Type B pancreatic cell (in vitro differentiated cells): Measurements from ENCODE around the gene STARD5. TPM values are rescaled to one million over a fixed set of nuclear protein-coding genes. Genes with fewer than 3 reads are reported as not detected.

Experiments used
- DNase-seq: peaks from one replicate; pipeline ENCODE4 v3.0.0; 2021; ENCODE audit warnings: mixed read lengths; ENCODE audit not compliant: unreplicated experiment; ENCODE audit errors: extremely low spot score
- H3K27ac Mint-ChIP-seq: 2 replicates; pipeline ENCODE4 v1.8.0; 2021; ENCODE audit warnings: mild to moderate bottlenecking, mixed read lengths
- H3K27me3 Mint-ChIP-seq: 2 replicates; pipeline ENCODE4 v1.8.0; 2021; ENCODE audit warnings: mixed read lengths
- H3K36me3 Mint-ChIP-seq: 2 replicates; pipeline ENCODE4 v1.8.0; 2021; ENCODE audit warnings: mixed read lengths
- H3K4me1 Mint-ChIP-seq: one replicate; pipeline ENCODE4 v1.8.0; 2021; ENCODE audit warnings: mixed read lengths; ENCODE audit not compliant: unreplicated experiment
- H3K4me3 Mint-ChIP-seq: 2 replicates; pipeline ENCODE4 v1.8.0; 2021; ENCODE audit warnings: mild to moderate bottlenecking, mixed read lengths
- H3K9me3 Mint-ChIP-seq: 2 replicates; pipeline ENCODE4 v1.8.0; 2021; ENCODE audit warnings: mixed read lengths
- CTCF ChIP-seq: fragments of 200-600 bp; sonication (generic); conservative IDR thresholded peaks from 2 replicates; pipeline ENCODE4 v1.5.0; 2021; ENCODE audit warnings: antibody characterized with exemption, mild to moderate bottlenecking
- total RNA-seq: library from RNA; stranded (reverse); gene quantifications from 2 replicates; pipeline ENCODE4 v1.2.1, GENCODE V29; 2021; ENCODE audit warnings: low replicate concordance

The STARD5 gene
- total RNA-seq, 1 donor from 2014 or later, result 7.8 TPM

GRCh38 chr15:81362790-81363189 is 38.8 kb upstream of the STARD5 start:
- H3K27me3 Mint-ChIP-seq, result peaks cover 3% of the 10 kb centered on the region
- no peak overlapping the region for H3K27ac Mint-ChIP-seq
- no peaks in the 10 kb centered on the region for H3K9me3 Mint-ChIP-seq
- no peaks in the 10 kb centered on the region for H3K36me3 Mint-ChIP-seq
- no peaks in the 10 kb centered on the region for H3K4me1 Mint-ChIP-seq
- H3K4me3 Mint-ChIP-seq, result no peak overlapping the region
- no peak for DNase-seq
- no peak for TF ChIP-seq CTCF

- H3K9me3 Mint-ChIP-seq, result no peaks in the 10 kb centered on the region
- no peak overlapping the region for H3K4me3 Mint-ChIP-seq
- H3K4me1 Mint-ChIP-seq, result no peaks in the 10 kb centered on the region
- TF ChIP-seq CTCF, result no peak
- no peaks in the 10 kb centered on the region for H3K36me3 Mint-ChIP-seq
- no peak overlapping the region for H3K27ac Mint-ChIP-seq
- H3K27me3 Mint-ChIP-seq, result peaks cover 3% of the 10 kb centered on the region
- no peak for DNase-seq
These were observed 38.0 kb upstream of the STARD5 start for GRCh38 chr15:81361891-81362290.

- no peaks in the 10 kb centered on the region for H3K4me1 Mint-ChIP-seq
- H3K27me3 Mint-ChIP-seq, result peaks cover 3% of the 10 kb centered on the region
- H3K27ac Mint-ChIP-seq, result no peak overlapping the region
- H3K4me3 Mint-ChIP-seq, result no peak overlapping the region
- H3K36me3 Mint-ChIP-seq, result no peaks in the 10 kb centered on the region
- H3K9me3 Mint-ChIP-seq, result no peaks in the 10 kb centered on the region
- no peak for DNase-seq
- TF ChIP-seq CTCF, result no peak
These were observed 36.5 kb upstream of the STARD5 start for GRCh38 chr15:81360491-81360890.

- no peaks in the 10 kb centered on the region for H3K9me3 Mint-ChIP-seq
- no peaks in the 10 kb centered on the region for H3K36me3 Mint-ChIP-seq
- no peak overlapping the region for H3K27ac Mint-ChIP-seq
- no peak for DNase-seq
- peaks cover 3% of the 10 kb centered on the region for H3K27me3 Mint-ChIP-seq
- no peaks in the 10 kb centered on the region for H3K4me1 Mint-ChIP-seq
- no peak overlapping the region for H3K4me3 Mint-ChIP-seq
- no peak for TF ChIP-seq CTCF
These were observed 34.3 kb upstream of the STARD5 start for GRCh38 chr15:81358248-81358647.

- no peak overlapping the region for H3K4me3 Mint-ChIP-seq
- H3K9me3 Mint-ChIP-seq, result no peaks in the 10 kb centered on the region
- H3K27me3 Mint-ChIP-seq, result peaks cover 3% of the 10 kb centered on the region
- no peaks in the 10 kb centered on the region for H3K4me1 Mint-ChIP-seq
- no peaks in the 10 kb centered on the region for H3K36me3 Mint-ChIP-seq
- DNase-seq, result no peak
- H3K27ac Mint-ChIP-seq, result no peak overlapping the region
- TF ChIP-seq CTCF, result no peak
These were observed 33.3 kb upstream of the STARD5 start for GRCh38 chr15:81357180-81357686.

GRCh38 chr15:81356252-81356651 is 32.3 kb upstream of the STARD5 start:
- Mint-ChIP-seq H3K36me3 (no peaks in the 10 kb centered on the region), H3K4me1 (no peaks in the 10 kb centered on the region), H3K4me3 (no peak overlapping the region), H3K27me3 (peaks cover 3% of the 10 kb centered on the region), H3K9me3 (no peaks in the 10 kb centered on the region), H3K27ac (no peak overlapping the region)
- no peak for TF ChIP-seq CTCF
- no peak for DNase-seq
